Activated naive CD4-positive, alpha-beta T cell treated with anti-CD3 and anti-CD28 coated beads for 36 hours (primary cell): ENCODE data around the gene CMIP. TPM values are rescaled to one million over a fixed set of nuclear protein-coding genes. Genes with fewer than 3 reads are reported as not detected.
"Not testable (repeated sequence)": the region's sequence is repeated elsewhere in the genome, so short reads cannot be mapped to it uniquely, and the experiment has no call there.

Experiments used
- CTCF ChIA-PET: fragments of 350-600 bp; sonication (Branson Sonifier 250); formaldehyde crosslinking; loops from one replicate; lab custom pipeline; 2021; ENCODE audit warnings: antibody characterized with exemption; lab: Charles Lee
- DNase-seq: peaks from one replicate; pipeline ENCODE4 v3.0.0-alpha.2; 2020
- H3K27ac Mint-ChIP-seq: one replicate; pipeline ENCODE4 v1.8.0; 2021; ENCODE audit warnings: mild to moderate bottlenecking, mixed read lengths
- H3K27me3 Mint-ChIP-seq: one replicate; pipeline ENCODE4 v1.8.0; 2021; ENCODE audit warnings: low read depth, mixed read lengths
- H3K36me3 Mint-ChIP-seq: one replicate; pipeline ENCODE4 v1.8.0; 2021; ENCODE audit warnings: low read depth, mixed read lengths
- H3K4me1 Mint-ChIP-seq: one replicate; pipeline ENCODE4 v1.8.0; 2021; ENCODE audit warnings: low read depth, mixed read lengths
- H3K4me3 Mint-ChIP-seq: one replicate; pipeline ENCODE4 v1.8.0; 2021; ENCODE audit warnings: mild to moderate bottlenecking, moderate library complexity, mixed read lengths
- H3K9me3 Mint-ChIP-seq: one replicate; pipeline ENCODE4 v1.8.0; 2021; ENCODE audit warnings: mixed read lengths
- intact Hi-C: fragments of 100-400 bp; cut with micrococcal nuclease; formaldehyde crosslinking; loops from one replicate; pipeline ENCODE4 v1.15.1; 2023
- total RNA-seq, 2 experiments: library from RNA; stranded (reverse); gene quantifications; one replicate each; pipeline ENCODE4 v1.2.3, GENCODE V29; 2021

Gene CMIP
- total RNA-seq, 2 experiments from 2014 or later: 28.6 to 28.8 TPM

GRCh38 chr16:81523387-81524115 lies 78.9 kb downstream of the CMIP start:
- no peaks in the 10 kb centered on the region for H3K9me3 Mint-ChIP-seq
- H3K36me3 Mint-ChIP-seq: no peaks in the 10 kb centered on the region
- CTCF ChIA-PET: interaction anchor here (2.0 kb wide), 1 partner anchor 120 kb away, joined by 5 read pairs; no protein-coding TSS in a partner anchor
- H3K4me1 Mint-ChIP-seq: peaks cover 19% of the 10 kb centered on the region
- H3K27me3 Mint-ChIP-seq: no peaks in the 10 kb centered on the region
- no peak overlapping the region for H3K4me3 Mint-ChIP-seq
- no peak for DNase-seq
- H3K27ac Mint-ChIP-seq: no peak overlapping the region
- intact Hi-C loops: no loop called here

- CTCF ChIA-PET: interaction anchor here (2.0 kb wide), 1 partner anchor 120 kb away, joined by 5 read pairs; no protein-coding TSS in a partner anchor
- no peak for DNase-seq
- Mint-ChIP-seq H3K27ac (no peak overlapping the region), H3K27me3 (no peaks in the 10 kb centered on the region), H3K4me1 (peaks cover 19% of the 10 kb centered on the region), H3K9me3 (no peaks in the 10 kb centered on the region), H3K4me3 (no peak overlapping the region), H3K36me3 (no peaks in the 10 kb centered on the region)
- intact Hi-C loops: no loop called here
Measured at GRCh38 chr16:81524382-81524781, 79.8 kb downstream of the CMIP start.

- H3K9me3 Mint-ChIP-seq, H3K4me3 Mint-ChIP-seq, H3K27me3 Mint-ChIP-seq, DNase-seq, H3K36me3 Mint-ChIP-seq, intact Hi-C loops, H3K27ac Mint-ChIP-seq: not testable (repeated sequence)
- peaks cover 19% of the 10 kb centered on the region for H3K4me1 Mint-ChIP-seq
- CTCF ChIA-PET: interaction anchor here (2.0 kb wide), 1 partner anchor 121 kb away, joined by 5 read pairs; no protein-coding TSS in a partner anchor
Measured at GRCh38 chr16:81524885-81525284, 80.3 kb downstream of the CMIP start.

- DNase-seq: no peak
- CTCF ChIA-PET: interaction anchor here (0.8 kb wide), 1 partner anchor 16 kb away, joined by 4 read pairs; no protein-coding TSS in a partner anchor
- H3K4me3 Mint-ChIP-seq: no peak overlapping the region
- H3K27me3 Mint-ChIP-seq: no peaks in the 10 kb centered on the region
- intact Hi-C loops: no loop called here
- peaks cover 12% of the 10 kb centered on the region for H3K4me1 Mint-ChIP-seq
- no peaks in the 10 kb centered on the region for H3K9me3 Mint-ChIP-seq
- H3K27ac Mint-ChIP-seq: no peak overlapping the region
- no peaks in the 10 kb centered on the region for H3K36me3 Mint-ChIP-seq
Measured at GRCh38 chr16:81526199-81526598, 81.6 kb downstream of the CMIP start.

GRCh38 chr16:81526935-81527334 lies 82.3 kb downstream of the CMIP start:
- DNase-seq: no peak
- intact Hi-C loops: no loop called here
- Mint-ChIP-seq H3K9me3 (no peaks in the 10 kb centered on the region), H3K4me3 (no peak overlapping the region), H3K27ac (no peak overlapping the region), H3K36me3 (no peaks in the 10 kb centered on the region), H3K27me3 (no peaks in the 10 kb centered on the region), H3K4me1 (peaks cover 7% of the 10 kb centered on the region)
- CTCF ChIA-PET: interaction anchor here (1.1 kb wide), 1 partner anchor 123 kb away, joined by 3 read pairs; no protein-coding TSS in a partner anchor

- Mint-ChIP-seq H3K27ac (no peak overlapping the region), H3K4me1 (peaks cover 7% of the 10 kb centered on the region), H3K4me3 (no peak overlapping the region), H3K27me3 (no peaks in the 10 kb centered on the region), H3K36me3 (no peaks in the 10 kb centered on the region), H3K9me3 (no peaks in the 10 kb centered on the region)
- DNase-seq: no peak
- CTCF ChIA-PET: interaction anchor here (1.1 kb wide), 1 partner anchor 124 kb away, joined by 3 read pairs; no protein-coding TSS in a partner anchor
- intact Hi-C loops: no loop called here
Measured at GRCh38 chr16:81527477-81528178, 83.0 kb downstream of the CMIP start.

- Mint-ChIP-seq H3K27ac (no peak overlapping the region), H3K4me1 (peaks cover 8% of the 10 kb centered on the region), H3K36me3 (no peaks in the 10 kb centered on the region), H3K27me3 (no peaks in the 10 kb centered on the region), H3K4me3 (no peak overlapping the region), H3K9me3 (no peaks in the 10 kb centered on the region)
- DNase-seq: no peak
- intact Hi-C loops: no loop called here
- CTCF ChIA-PET: interaction anchor here (0.8 kb wide), 1 partner anchor 29 kb away, joined by 3 read pairs; no protein-coding TSS in a partner anchor
Measured at GRCh38 chr16:81528256-81528655, 83.6 kb downstream of the CMIP start.

- CTCF ChIA-PET: no interaction called here
- Mint-ChIP-seq H3K27ac (no peak overlapping the region), H3K36me3 (no peaks in the 10 kb centered on the region), H3K4me1 (peaks cover 8% of the 10 kb centered on the region), H3K4me3 (no peak overlapping the region), H3K27me3 (no peaks in the 10 kb centered on the region), H3K9me3 (no peaks in the 10 kb centered on the region)
- DNase-seq: no peak
- intact Hi-C loops: no loop called here
Measured at GRCh38 chr16:81530296-81530721, 85.7 kb downstream of the CMIP start.

GRCh38 chr16:81530814-81531213 lies 86.2 kb downstream of the CMIP start:
- CTCF ChIA-PET: no interaction called here
- H3K4me3 Mint-ChIP-seq: no peak overlapping the region
- intact Hi-C loops: no loop called here

GRCh38 chr16:81531419-81531821 lies 86.8 kb downstream of the CMIP start:
- CTCF ChIA-PET: no interaction called here
- Mint-ChIP-seq H3K4me3 (no peak overlapping the region), H3K9me3 (no peaks in the 10 kb centered on the region), H3K4me1 (peaks cover 8% of the 10 kb centered on the region), H3K36me3 (no peaks in the 10 kb centered on the region), H3K27ac (no peak overlapping the region), H3K27me3 (no peaks in the 10 kb centered on the region)
- intact Hi-C loops: no loop called here
- DNase-seq: no peak

More at GRCh38 chr16:81530814-81531213, 86.2 kb downstream of the CMIP start:
- H3K36me3 Mint-ChIP-seq: no peaks in the 10 kb centered on the region
- H3K27me3 Mint-ChIP-seq: no peaks in the 10 kb centered on the region
- no peak for DNase-seq
- H3K27ac Mint-ChIP-seq: no peak overlapping the region
- H3K4me1 Mint-ChIP-seq: peaks cover 8% of the 10 kb centered on the region
- no peaks in the 10 kb centered on the region for H3K9me3 Mint-ChIP-seq

- Mint-ChIP-seq H3K4me1 (peaks cover 4% of the 10 kb centered on the region), H3K4me3 (no peak overlapping the region), H3K36me3 (no peaks in the 10 kb centered on the region), H3K27me3 (no peaks in the 10 kb centered on the region), H3K9me3 (no peaks in the 10 kb centered on the region), H3K27ac (no peak overlapping the region)
- no peak for DNase-seq
- intact Hi-C loops: no loop called here
- CTCF ChIA-PET: no interaction called here
Measured at GRCh38 chr16:81532491-81533174, 88.0 kb downstream of the CMIP start.

GRCh38 chr16:81533175-81533507 lies 88.5 kb downstream of the CMIP start:
- no peak overlapping the region for H3K27ac Mint-ChIP-seq
- no peak for DNase-seq

More at GRCh38 chr16:81533175-81533507, 88.5 kb downstream of the CMIP start:
- Mint-ChIP-seq H3K4me3 (no peak overlapping the region), H3K36me3 (no peaks in the 10 kb centered on the region), H3K9me3 (no peaks in the 10 kb centered on the region), H3K4me1 (peaks cover 4% of the 10 kb centered on the region), H3K27me3 (no peaks in the 10 kb centered on the region)
- intact Hi-C loops: no loop called here
- CTCF ChIA-PET: no interaction called here
